ENCODE measurements around the gene SPATA13.
A peak's percentile ranks its signal among the peaks of the same experiment; 100 is the strongest.

Gene SPATA13

DNA sequence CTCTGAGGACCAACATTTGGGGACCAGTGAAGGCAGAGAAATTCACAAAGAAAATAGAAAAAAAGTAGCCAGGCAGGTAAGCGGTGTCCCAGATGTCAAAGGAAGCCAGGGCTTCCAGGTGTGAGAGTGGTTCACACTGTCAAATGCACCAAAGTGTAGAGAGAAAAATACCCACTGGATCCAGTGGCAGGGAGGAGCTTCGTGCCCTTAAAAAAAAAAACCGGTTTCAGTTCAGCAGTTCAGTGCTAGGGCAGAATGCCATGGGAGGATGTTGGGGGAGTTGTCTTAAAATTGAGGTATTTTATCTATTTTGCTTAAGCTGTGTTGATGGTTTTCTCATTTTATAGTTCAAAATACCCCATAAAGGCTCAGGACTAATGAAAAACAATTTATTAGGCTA is 101.0 kb downstream of the SPATA13 start:
- no peak for DNase-seq

GRCh38 chr13:24263632-24264031 is 103.1 kb downstream of the SPATA13 start:
- no peak for DNase-seq

GRCh38 chr13:24264976-24265375 is 104.5 kb downstream of the SPATA13 start:
- no peak for DNase-seq

- no peak for DNase-seq
These were observed 104.9 kb downstream of the SPATA13 start for GRCh38 chr13:24265453-24265852.

- DNase-seq, result no peak
These were observed 106.8 kb downstream of the SPATA13 start for GRCh38 chr13:24267274-24267673.

DNA sequence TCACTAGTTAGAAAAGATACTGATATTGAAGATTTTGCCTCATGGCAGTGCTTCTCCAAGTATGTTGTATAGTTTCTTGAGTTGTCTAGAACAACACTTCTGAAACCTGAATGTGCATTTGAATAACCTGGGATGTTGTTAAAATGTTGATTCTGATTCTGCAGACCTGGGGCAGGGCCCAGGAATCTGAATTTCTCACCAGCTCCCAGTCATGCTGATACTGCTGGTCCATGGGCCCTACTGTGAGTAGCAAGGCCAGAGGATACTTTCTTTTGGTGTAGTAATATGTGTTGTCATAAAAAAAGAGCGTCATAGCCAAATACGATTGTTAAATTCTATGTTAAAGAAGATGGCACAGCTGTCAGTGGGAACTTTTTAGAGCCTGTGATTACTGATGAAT is 107.3 kb downstream of the SPATA13 start:
- DNase-seq, result no peak

DNA sequence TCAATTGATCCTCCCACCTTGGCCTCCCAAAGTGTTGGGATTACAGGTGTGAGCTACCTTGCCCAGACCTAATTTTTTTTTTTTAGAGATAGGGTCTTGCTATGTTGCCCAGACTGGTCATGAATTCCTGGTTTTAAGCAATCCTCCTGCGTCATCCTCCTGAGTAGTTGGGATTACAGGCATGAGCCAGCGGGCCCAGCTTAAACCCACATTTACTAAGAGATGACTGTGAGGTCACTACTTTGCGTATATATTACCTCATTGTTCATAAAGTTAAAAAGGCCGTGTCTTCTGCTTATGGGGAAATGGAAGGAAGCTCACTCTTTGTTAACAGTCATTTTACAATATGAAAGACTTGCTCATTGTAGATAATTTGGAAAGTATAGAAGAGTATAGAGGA is 109.3 kb downstream of the SPATA13 start:
- no peak for DNase-seq

DNA sequence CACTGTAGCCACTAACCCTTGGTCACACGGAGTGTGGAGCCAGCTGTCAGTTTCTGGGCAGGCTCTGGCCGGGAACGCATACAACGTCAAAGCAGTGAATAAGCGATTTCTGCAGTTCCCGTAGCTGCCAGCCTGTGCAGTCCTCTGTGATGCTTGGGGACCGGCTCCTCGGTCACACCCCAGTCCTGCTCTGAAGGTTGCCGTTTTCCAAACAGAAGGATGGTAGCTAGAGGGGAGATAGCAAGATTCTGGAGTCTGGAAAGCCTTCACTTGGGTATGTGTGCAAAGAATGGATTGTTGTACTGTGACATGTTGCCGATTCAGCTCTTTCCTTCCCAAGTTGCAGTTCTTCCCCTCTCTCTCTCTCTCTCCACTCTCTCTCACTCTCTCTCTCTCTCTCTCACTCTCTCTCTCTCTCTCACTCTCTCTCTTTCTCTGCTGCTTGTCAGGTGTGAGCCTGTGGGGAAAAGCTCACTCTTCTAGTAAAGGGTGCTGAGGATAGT is 110.2 kb downstream of the SPATA13 start:
- DNase-seq, result peak; percentile 73

GRCh38 chr13:24271231-24271600 is 110.7 kb downstream of the SPATA13 start:
- no peak for DNase-seq

- peak; percentile 90 for DNase-seq
These were observed 111.3 kb downstream of the SPATA13 start for GRCh38 chr13:24271601-24272451.

GRCh38 chr13:24272452-24273161 is 112.1 kb downstream of the SPATA13 start:
- no peak for DNase-seq

DNA sequence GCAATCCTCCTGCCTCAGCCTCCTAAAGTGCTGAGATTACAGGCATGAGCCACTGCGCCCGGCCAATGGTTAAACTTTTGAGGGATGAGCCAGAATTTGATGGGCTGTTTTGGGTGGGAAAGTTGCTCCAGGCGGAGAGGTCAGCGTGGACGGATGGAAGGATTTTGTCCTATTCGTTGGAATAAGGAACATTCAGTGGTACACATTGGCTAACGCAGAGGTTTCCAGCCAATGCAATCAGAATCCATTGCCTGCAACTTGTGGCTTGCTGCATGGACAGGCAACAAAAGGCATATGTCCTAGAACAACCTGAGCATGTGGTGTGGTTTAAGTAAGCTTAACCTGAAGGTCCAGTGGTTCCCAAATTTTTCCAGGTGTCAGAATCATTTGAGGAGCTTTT is 113.4 kb downstream of the SPATA13 start:
- DNase-seq, result no peak

DNA sequence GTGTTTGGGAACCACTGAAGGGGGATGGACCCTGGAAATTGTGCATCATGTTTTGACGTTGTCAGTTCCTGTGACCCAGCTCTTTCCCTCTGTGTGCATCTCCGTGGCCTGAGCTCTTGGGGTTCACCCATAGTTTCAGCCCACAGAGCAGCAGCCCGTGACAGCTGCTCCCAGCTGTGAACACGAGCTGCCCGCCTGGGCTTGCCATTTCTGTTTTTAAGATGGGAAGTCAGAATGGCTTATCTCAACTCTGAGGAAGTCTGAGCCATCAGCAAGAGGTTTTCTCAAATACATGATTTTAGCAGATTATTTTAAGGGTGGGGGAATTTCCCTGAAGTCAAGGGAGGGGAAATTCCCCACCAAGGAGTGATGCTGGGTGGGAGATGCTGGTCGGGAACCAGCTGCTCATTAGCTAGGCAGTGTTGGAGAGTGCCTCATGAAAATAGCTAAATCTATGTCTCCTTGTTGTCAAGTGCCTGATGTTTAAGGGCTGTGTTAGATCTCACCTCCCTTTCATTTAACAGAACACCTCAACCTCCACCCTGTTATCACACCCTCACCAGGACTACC is 114.0 kb downstream of the SPATA13 start:
- DNase-seq, result no peak

DNA sequence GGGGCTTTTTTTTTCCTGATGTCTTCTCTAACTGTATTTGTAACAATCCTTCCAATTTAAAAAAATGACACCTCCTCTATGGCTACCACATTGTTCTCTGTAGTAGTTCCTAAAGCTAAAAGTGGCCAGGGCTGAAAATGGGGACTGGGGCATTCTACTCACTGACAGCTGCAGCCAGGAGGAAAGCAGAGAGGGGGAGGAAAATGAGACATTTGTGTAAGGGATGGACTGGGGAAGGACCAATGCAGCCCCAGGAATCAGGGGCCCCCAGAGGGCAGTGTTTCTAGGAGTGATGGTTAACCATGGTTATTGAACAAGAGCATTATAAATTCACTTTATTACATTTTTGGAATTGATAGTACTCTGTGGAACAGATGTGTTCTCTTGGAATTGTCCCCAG is 114.5 kb downstream of the SPATA13 start:
- DNase-seq, result no peak

DNA sequence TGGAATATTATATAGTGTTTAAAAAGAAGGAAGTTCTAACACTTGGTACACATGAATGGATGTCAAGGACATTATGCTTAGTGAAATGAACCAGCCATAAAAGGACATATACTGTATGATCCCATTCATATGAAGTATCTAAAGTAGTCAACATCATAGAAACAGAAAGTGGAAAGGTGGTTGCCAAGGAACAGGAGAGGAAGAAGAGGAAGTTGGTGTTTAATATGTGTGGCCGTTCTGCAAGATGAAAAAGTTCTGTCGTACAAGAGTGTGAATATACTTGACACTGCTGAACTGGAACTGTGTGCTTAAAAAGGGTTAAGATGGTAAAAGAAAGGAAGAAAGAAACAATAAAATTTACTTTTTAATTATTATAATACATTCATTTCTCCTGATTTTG is 115.8 kb downstream of the SPATA13 start:
- DNase-seq, result no peak

DNA sequence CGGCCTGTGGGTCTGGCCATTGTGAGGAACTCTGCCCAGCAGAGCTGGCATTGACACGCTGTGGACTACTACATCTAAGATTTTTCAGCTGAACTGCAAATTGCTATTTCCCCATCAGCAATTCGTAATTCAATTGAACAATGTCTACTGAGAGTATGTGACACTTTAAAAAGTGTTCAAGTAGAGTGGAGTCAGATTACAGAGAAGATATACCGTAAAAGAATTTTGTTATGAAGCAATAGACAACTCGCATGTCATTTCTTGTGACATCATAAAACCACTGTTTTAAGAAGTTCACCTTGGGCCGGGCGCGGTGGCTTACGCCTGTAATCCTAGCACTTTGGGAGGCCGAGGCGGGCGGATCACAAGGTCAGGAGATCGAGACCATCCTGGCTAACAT is 116.3 kb downstream of the SPATA13 start:
- no peak for DNase-seq

DNA sequence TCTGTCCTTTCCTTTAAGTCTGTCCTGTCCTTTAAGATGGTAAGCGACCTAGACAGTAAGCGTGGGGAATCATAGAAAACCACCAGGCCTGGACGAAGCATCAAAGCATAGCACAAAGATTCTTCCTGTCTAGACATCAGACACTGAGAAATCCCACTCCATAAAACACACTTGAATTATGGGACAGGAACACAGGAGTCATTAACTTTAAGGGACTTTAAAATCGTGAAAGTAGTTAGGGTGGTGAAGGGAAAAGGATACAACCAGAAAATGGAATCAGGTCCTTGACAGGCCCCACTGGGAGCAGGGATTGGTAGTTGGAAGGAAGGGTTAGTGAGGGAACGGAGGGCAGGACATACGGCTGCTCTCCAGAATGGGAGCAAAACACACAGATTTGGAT is 117.2 kb downstream of the SPATA13 start:
- DNase-seq, result no peak

GRCh38 chr13:24279327-24280110 is 119.0 kb downstream of the SPATA13 start:
- no peak for DNase-seq

DNA sequence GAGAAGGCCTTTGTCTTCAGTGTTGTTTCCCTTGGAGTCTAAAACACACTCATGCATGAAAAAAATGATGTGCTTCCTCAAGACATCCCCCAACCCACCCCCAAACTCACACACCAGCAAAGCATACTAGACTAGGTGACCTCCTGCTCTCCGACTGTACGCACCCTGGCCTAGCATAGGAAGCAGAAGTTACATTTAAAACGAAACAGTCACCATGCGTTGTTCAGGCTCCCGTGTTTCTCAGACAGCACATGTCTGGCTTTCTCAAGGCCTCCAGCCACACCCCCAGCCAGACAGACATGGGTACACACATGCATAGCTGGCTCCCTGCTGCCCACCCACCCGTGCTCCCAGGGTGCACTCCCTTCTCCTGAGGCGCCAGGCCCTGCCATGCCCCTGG is 120.2 kb downstream of the SPATA13 start:
- no peak for DNase-seq

GRCh38 chr13:24281188-24282008 is 120.9 kb downstream of the SPATA13 start:
- DNase-seq, result no peak

DNA sequence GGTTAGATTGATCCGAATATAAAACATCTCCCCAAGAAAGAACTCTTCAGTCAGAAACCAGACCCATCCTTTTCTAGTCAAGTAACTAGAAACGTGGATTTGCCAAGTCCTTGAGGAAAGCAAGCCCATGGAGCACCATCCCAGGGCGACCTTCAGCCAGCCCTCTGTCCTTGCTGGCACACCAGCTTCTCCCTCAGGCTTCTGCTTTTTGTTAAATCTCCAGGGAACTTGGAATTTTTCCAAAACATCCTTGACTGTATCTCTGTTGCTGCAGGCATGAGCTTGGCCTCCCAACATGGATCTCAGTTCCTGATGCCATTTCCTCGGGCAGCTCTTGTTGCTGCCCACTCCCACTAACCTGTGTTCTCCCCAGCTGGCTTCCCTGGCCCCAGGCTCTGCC is 121.7 kb downstream of the SPATA13 start:
- no peak for DNase-seq

GRCh38 chr13:24284889-24285565 is 124.5 kb downstream of the SPATA13 start:
- no peak for DNase-seq

All from islet precursor cell (in vitro differentiated cells).